ENCODE data around the gene KCNH3.

GRCh38 chr12:49511410-49511809 is 27.4 kb upstream of the KCNH3 start:
- TF ChIP-seq CTCF (IDR thresholded peaks at IDR 0.05) (no peak), EP300 (IDR thresholded peaks at IDR 0.05) (no peak)
